HCT116 (cell line): ENCODE measurements around the gene ACOT11. TPM values are rescaled to one million over a fixed set of nuclear protein-coding genes. Genes with fewer than 3 reads are reported as not detected.

Experiments
- ATAC-seq: fragments of 200-7000 bp; cut with Tn5 transposase; 2 replicates; pipeline ENCODE4 v1.9.1; 2020; ENCODE audit warnings: mild to moderate bottlenecking, moderate library complexity
- BruUV-seq: library from RNA; stranded (reverse); fragments of 400-500 nt; replicated peaks from 2 replicates; lab custom pipeline; 2021; lab: Mats Ljungman, UMichigan
- CTCF ChIA-PET: fragments of 300-600 bp; sonication (Branson Sonifier 250); formaldehyde crosslinking; loops from one replicate; lab custom pipeline; 2021; ENCODE audit warnings: antibody characterized with exemption; lab: Charles Lee
- POLR2A ChIA-PET: fragments of 300-600, 350-600 bp; sonication (Branson Sonifier 250); formaldehyde crosslinking; loops from one replicate; lab custom pipeline; 2021; ENCODE audit warnings: antibody characterized with exemption; lab: Charles Lee
- RAD21 ChIA-PET, 2 experiments: fragments of 300-600 bp; sonication (Branson Sonifier 250); formaldehyde crosslinking; loops; one replicate each; lab custom pipeline; 2023; ENCODE audit warnings: low total read pairs in 2 of 2; ENCODE audit not compliant: uncharacterized antibody in 2 of 2, unreplicated experiment in 2 of 2, low non-redundant PET in 1 of 2; lab: Charles Lee
- DNase-seq: peaks from one replicate; pipeline ENCODE4 v3.0.0-alpha.2; 2010; ENCODE audit warnings: low read depth, low spot score
- H2AFZ ChIP-seq: fragments of 200-600 bp; shearing (Covaris generic), sonication (generic); 2 replicates; pipeline ENCODE4 v1.6.1; 2017; ENCODE audit warnings: low read depth, mixed run types, mixed read lengths, antibody characterized with exemption, low read length; ENCODE audit not compliant: poor library complexity, severe bottlenecking
- H3K27ac ChIP-seq: 2 replicates; pipeline ENCODE4 v1.5.1; 2012; ENCODE audit warnings: low read depth, low read length
- H3K27me3 ChIP-seq: fragments of 200-600 bp; sonication (generic); 2 replicates; pipeline ENCODE4 v1.6.1; 2016; ENCODE audit warnings: mixed run types, low read length, mixed read lengths; ENCODE audit not compliant: insufficient read depth
- H3K36me3 ChIP-seq, 2 experiments: fragments of 200-500 bp in 1 of 2; fragments of 200-600 bp in 1 of 2; sonication (Bioruptor generic) in 1 of 2; sonication (generic) in 1 of 2; 2 replicates each; pipeline versions ENCODE4 v1.5.1 to v1.6.1; 2014 to 2016; ENCODE audit warnings: low read length in 2 of 2, inconsistent platforms in 1 of 2, mixed read lengths in 1 of 2, mixed run types in 1 of 2; ENCODE audit not compliant: insufficient read depth in 2 of 2, control insufficient read depth in 1 of 2
- H3K4me1 ChIP-seq, 2 experiments: fragments of 200-600 bp in 1 of 2; sonication (generic) in 1 of 2; 2 replicates each; pipeline versions ENCODE4 v1.5.1 to v1.6.1; 2012 to 2017; ENCODE audit warnings: low read length in 2 of 2, inconsistent platforms in 1 of 2, mild to moderate bottlenecking in 1 of 2, mixed read lengths in 1 of 2, mixed run types in 1 of 2, moderate library complexity in 1 of 2; ENCODE audit not compliant: insufficient read depth in 2 of 2, control insufficient read depth in 1 of 2
- H3K4me2 ChIP-seq: fragments of 200-600 bp; sonication (generic); 2 replicates; pipeline ENCODE4 v1.6.1; 2017; ENCODE audit warnings: mixed run types, low read length, mixed read lengths
- H3K4me3 ChIP-seq, 2 experiments: fragments of 200-600 bp in 1 of 2; sonication (generic) in 1 of 2; replicated peaks in 1 of 2; 2 replicates each; pipeline ENCODE4 v1.5.1; 2011 to 2016; ENCODE audit warnings: low read length in 2 of 2, control low read depth in 1 of 2, low read depth in 1 of 2, mild to moderate bottlenecking in 1 of 2, mixed read lengths in 1 of 2, mixed run types in 1 of 2
- H3K79me2 ChIP-seq: fragments of 200-600 bp; sonication (generic); 2 replicates; pipeline ENCODE4 v1.6.1; 2017; ENCODE audit warnings: mild to moderate bottlenecking, mixed run types, low read length, moderate library complexity, mixed read lengths; ENCODE audit not compliant: insufficient read depth
- H3K9ac ChIP-seq: fragments of 200-600 bp; sonication (generic); 2 replicates; pipeline ENCODE4 v1.6.1; 2016; ENCODE audit warnings: low read length, mixed read lengths
- H3K9me2 ChIP-seq: fragments of 200-600 bp; sonication (generic), shearing (Covaris generic); 2 replicates; pipeline ENCODE4 v1.6.1; 2017; ENCODE audit warnings: mixed run types, mild to moderate bottlenecking, moderate library complexity; ENCODE audit not compliant: insufficient read depth
- H3K9me3 ChIP-seq, 2 experiments: fragments of 200-500 bp in 1 of 2; fragments of 200-600 bp in 1 of 2; sonication (Bioruptor generic) in 1 of 2; sonication (generic) in 1 of 2; 2 replicates each; pipeline ENCODE4 v1.6.1; 2014 to 2017; ENCODE audit warnings: low read length in 2 of 2, mixed read lengths in 2 of 2, inconsistent platforms in 1 of 2, low read depth in 1 of 2, mild to moderate bottlenecking in 1 of 2, mixed run types in 1 of 2, moderate library complexity in 1 of 2; ENCODE audit not compliant: control insufficient read depth in 1 of 2, insufficient read depth in 1 of 2
- H4K20me1 ChIP-seq: fragments of 200-600 bp; sonication (generic), shearing (Covaris generic); 2 replicates; pipeline ENCODE4 v1.6.1; 2017; ENCODE audit warnings: mixed run types, mild to moderate bottlenecking, moderate library complexity; ENCODE audit not compliant: insufficient read depth
- CBX3 ChIP-seq: IDR thresholded peaks from 2 replicates; pipeline ENCODE4 v1.6.1; 2012; ENCODE audit warnings: low read depth
- ELF1 ChIP-seq: IDR thresholded peaks from 2 replicates; pipeline ENCODE4 v1.6.1; 2012; ENCODE audit warnings: low read depth, borderline replicate concordance
- EZH2 ChIP-seq: fragments of 200-600 bp; sonication (generic); IDR thresholded peaks from 2 replicates; pipeline ENCODE4 v1.6.1; 2017; ENCODE audit warnings: antibody characterized with exemption, mixed run types
- JUND ChIP-seq: IDR thresholded peaks from 2 replicates; pipeline ENCODE4 v1.6.1; 2012
- SRF ChIP-seq: IDR thresholded peaks from 2 replicates; pipeline ENCODE4 v1.6.1; 2012; ENCODE audit warnings: low read depth
- intact Hi-C: fragments of 100-400 bp; cut with micrococcal nuclease; formaldehyde crosslinking; loops from 2 replicates; pipeline ENCODE4 v1.10.0; 2022
- total RNA-seq: library from RNA; stranded (reverse); gene quantifications from one replicate; pipeline ENCODE4 v1.2.1, GENCODE V29; 2021; ENCODE audit not compliant: unreplicated experiment
- TF ChIP-seq, protein P1 (sequence below), 3 experiments: fragments of 200-600 bp in 1 of 3; sonication (generic) in 1 of 3; IDR thresholded peaks in 2 of 3; conservative IDR thresholded peaks in 1 of 3; 2 replicates each; pipeline ENCODE4 v1.5.1; 2012 to 2017; ENCODE audit warnings: low read depth in 2 of 3, low read length in 2 of 3, antibody characterized with exemption in 1 of 3, borderline replicate concordance in 1 of 3, control low read depth in 1 of 3, mild to moderate bottlenecking in 1 of 3, mixed read lengths in 1 of 3, mixed run types in 1 of 3, moderate library complexity in 1 of 3; ENCODE audit not compliant: insufficient read depth in 1 of 3
- TF ChIP-seq, protein P2 (sequence below): IDR thresholded peaks from 2 replicates; pipeline ENCODE4 v1.6.1; 2012

Gene ACOT11
- total RNA-seq, 1 experiment from 2014 or later: 31.1 TPM

GRCh38 chr1:54575161-54575560 is 27.1 kb downstream of the ACOT11 start:
- Histone ChIP-seq H3K79me2 (no peaks in the 10 kb centered on the region), H3K27ac (no peak overlapping the region), H3K27me3 (no peaks in the 10 kb centered on the region), H3K36me3 (no peaks in the 10 kb centered on the region), H3K4me3 (no peak overlapping the region), H3K4me1 (peaks cover 47 to 56% of the 10 kb centered on the region in 2 experiments), H4K20me1 (no peaks in the 10 kb centered on the region), H2AFZ (no peak overlapping the region)
- BruUV-seq: no TSS peak
- CTCF ChIA-PET: no interaction called here
- no peak for DNase-seq
- TF ChIP-seq ELF1 (no peak), JUND (no peak), SRF (no peak), CBX3 (no peak), EZH2 (no peak)
- TF ChIP-seq, protein P1, sequence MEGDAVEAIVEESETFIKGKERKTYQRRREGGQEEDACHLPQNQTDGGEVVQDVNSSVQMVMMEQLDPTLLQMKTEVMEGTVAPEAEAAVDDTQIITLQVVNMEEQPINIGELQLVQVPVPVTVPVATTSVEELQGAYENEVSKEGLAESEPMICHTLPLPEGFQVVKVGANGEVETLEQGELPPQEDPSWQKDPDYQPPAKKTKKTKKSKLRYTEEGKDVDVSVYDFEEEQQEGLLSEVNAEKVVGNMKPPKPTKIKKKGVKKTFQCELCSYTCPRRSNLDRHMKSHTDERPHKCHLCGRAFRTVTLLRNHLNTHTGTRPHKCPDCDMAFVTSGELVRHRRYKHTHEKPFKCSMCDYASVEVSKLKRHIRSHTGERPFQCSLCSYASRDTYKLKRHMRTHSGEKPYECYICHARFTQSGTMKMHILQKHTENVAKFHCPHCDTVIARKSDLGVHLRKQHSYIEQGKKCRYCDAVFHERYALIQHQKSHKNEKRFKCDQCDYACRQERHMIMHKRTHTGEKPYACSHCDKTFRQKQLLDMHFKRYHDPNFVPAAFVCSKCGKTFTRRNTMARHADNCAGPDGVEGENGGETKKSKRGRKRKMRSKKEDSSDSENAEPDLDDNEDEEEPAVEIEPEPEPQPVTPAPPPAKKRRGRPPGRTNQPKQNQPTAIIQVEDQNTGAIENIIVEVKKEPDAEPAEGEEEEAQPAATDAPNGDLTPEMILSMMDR (IDR thresholded peaks at IDR 0.05 in 2 of 3, conservative IDR thresholded peaks at IDR 0.05 in 1 of 3; ENCODE audit: borderline replicate concordance in 1 of 3, insufficient read depth in 1 of 3, low read depth in 2 of 3, low read length in 2 of 3): peak in 2 of 3 experiments; percentile 26 to 38; a peak in 2 of 6 replicates
- TF ChIP-seq, protein P2, sequence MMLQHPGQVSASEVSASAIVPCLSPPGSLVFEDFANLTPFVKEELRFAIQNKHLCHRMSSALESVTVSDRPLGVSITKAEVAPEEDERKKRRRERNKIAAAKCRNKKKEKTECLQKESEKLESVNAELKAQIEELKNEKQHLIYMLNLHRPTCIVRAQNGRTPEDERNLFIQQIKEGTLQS: no peak
- TF ChIP-seq, all 23 proteins: peak for 1
- peak overlapping the region; percentile 40 for H3K4me2 ChIP-seq
- peak; percentile 33; the same call in 1 of the 2 replicates for ATAC-seq
- ChIA-PET POLR2A (interaction anchor here (1.3 kb wide), 1 partner anchor 11 kb away, joined by 4 read pairs; no protein-coding TSS in a partner anchor), RAD21 (no interaction called here)
- intact Hi-C loops: no loop called here
- H3K9me2 ChIP-seq: no peaks in the 10 kb centered on the region
- H3K9ac ChIP-seq: no peak overlapping the region
- H3K9me3 ChIP-seq: no peaks in the 10 kb centered on the region
